Keratinocyte (primary cell): ENCODE data around the gene AGXT2.

Source experiments
- CTCF ChIP-seq, 3 experiments: IDR thresholded peaks in 1 of 3; conservative IDR thresholded peaks in 1 of 3; optimal IDR thresholded peaks in 1 of 3; 2 replicates in 2 of 3; 3 replicates in 1 of 3; pipeline versions ENCODE3 to v1.5.1; 2011; ENCODE audit warnings: low read length in 3 of 3, mild to moderate bottlenecking in 3 of 3, moderate library complexity in 2 of 3, control low read depth in 1 of 3, inconsistent platforms in 1 of 3; ENCODE audit not compliant: insufficient read depth in 2 of 3; ENCODE audit errors: extremely low read depth in 1 of 3
- EZH2 ChIP-seq: IDR thresholded peaks from one replicate; pipeline ENCODE4 v1.6.1; 2012; ENCODE audit warnings: inconsistent platforms, mild to moderate bottlenecking, low read length, moderate library complexity

- TF ChIP-seq CTCF (optimal IDR thresholded peaks at IDR 0.05 in 1 of 3, IDR thresholded peaks at IDR 0.05 in 1 of 3, conservative IDR thresholded peaks at IDR 0.05 in 1 of 3; ENCODE audit: extremely low read depth in 1 of 3, insufficient read depth in 2 of 3, low read length in 3 of 3), result no peak
- no peak for TF ChIP-seq EZH2
Observed at GRCh38 chr5:35081134-35081533, 33.4 kb upstream of the AGXT2 start.
